T-cell (primary cell): ENCODE results near the gene KRT28. TPM values are rescaled to one million over a fixed set of nuclear protein-coding genes. Genes with fewer than 3 reads are reported as not detected.

Source experiments
- ATAC-seq, 4 experiments: fragments of 200-7000 bp in 3 of 4; fragments of 150-1000 bp in 1 of 4; cut with Tn5 transposase; replicated peaks in 1 of 4; 1 replicate in 3 of 4; 2 replicates in 1 of 4; pipeline ENCODE4 v1.10.0; 2021; ENCODE audit warnings: moderate library complexity in 3 of 4, mild to moderate bottlenecking in 2 of 4, moderate number of reproducible peaks in 1 of 4
- CTCF ChIA-PET, 2 donors: fragments of 300-600 bp; sonication (Branson Sonifier 250); formaldehyde crosslinking; loops; one replicate each; lab custom pipeline; 2022; ENCODE audit warnings: antibody characterized with exemption in 2 of 2; lab: Charles Lee
- POLR2A ChIA-PET, 2 donors: fragments of 300-600 bp; sonication (Branson Sonifier 250); formaldehyde crosslinking; loops; one replicate each; lab custom pipeline; 2022; ENCODE audit warnings: antibody characterized with exemption in 2 of 2; lab: Charles Lee
- DNase-seq, 35 experiments: peaks; one replicate each; pipeline versions ENCODE4 v3.0.0 to v3.0.0-alpha.2; 2013 to 2023
- H3K27ac ChIP-seq: one replicate; pipeline ENCODE4 v1.5.1; 2013; ENCODE audit warnings: low read length
- H3K27me3 ChIP-seq, 2 experiments: replicated peaks in 1 of 2; 1 replicate in 1 of 2; 2 replicates in 1 of 2; pipeline versions ENCODE4 v1.6.1 to v1.7.0; 2013; ENCODE audit warnings: low read length in 1 of 2, mixed read lengths in 1 of 2; ENCODE audit not compliant: control insufficient read depth in 2 of 2, insufficient read depth in 2 of 2; ENCODE audit errors: extremely low read depth in 1 of 2
- H3K36me3 ChIP-seq, 2 donors: 1 replicate in 1 of 2; 2 replicates in 1 of 2; pipeline versions ENCODE4 v1.6.1 to v1.7.0; 2013; ENCODE audit warnings: low read length in 1 of 2; ENCODE audit not compliant: control insufficient read depth in 2 of 2, insufficient read depth in 1 of 2; ENCODE audit errors: extremely low read depth in 1 of 2
- H3K4me1 ChIP-seq, 2 experiments: 1 replicate in 1 of 2; 2 replicates in 1 of 2; pipeline versions ENCODE4 v1.6.1 to v1.7.0; 2013; ENCODE audit warnings: low read length in 2 of 2, mixed read lengths in 1 of 2; ENCODE audit not compliant: insufficient read depth in 2 of 2, control insufficient read depth in 1 of 2; ENCODE audit errors: extremely low read depth in 1 of 2
- H3K4me3 ChIP-seq, 2 donors: 1 replicate in 1 of 2; 2 replicates in 1 of 2; pipeline versions ENCODE4 v1.5.1 to v1.7.0; 2013; ENCODE audit warnings: mild to moderate bottlenecking in 2 of 2, low read length in 1 of 2, moderate library complexity in 1 of 2; ENCODE audit not compliant: control insufficient read depth in 1 of 2; ENCODE audit errors: extremely low read depth in 1 of 2
- H3K9me3 ChIP-seq: 2 replicates; pipeline ENCODE4 v1.7.0; 2013
- H3K27ac Mint-ChIP-seq, 2 donors: one replicate each; pipeline ENCODE4 v1.8.0; 2020 to 2021; ENCODE audit warnings: mild to moderate bottlenecking in 2 of 2, mixed read lengths in 2 of 2
- H3K27me3 Mint-ChIP-seq, 2 donors: one replicate each; pipeline ENCODE4 v1.8.0; 2021 to 2022; ENCODE audit warnings: mixed read lengths in 2 of 2
- H3K36me3 Mint-ChIP-seq: one replicate; pipeline ENCODE4 v1.8.0; 2021; ENCODE audit warnings: mixed read lengths
- H3K4me1 Mint-ChIP-seq, 3 donors: one replicate each; pipeline ENCODE4 v1.8.0; 2020 to 2022; ENCODE audit warnings: mixed read lengths in 3 of 3, mild to moderate bottlenecking in 1 of 3
- H3K4me3 Mint-ChIP-seq, 3 donors: one replicate each; pipeline ENCODE4 v1.8.0; 2020 to 2022; ENCODE audit warnings: mild to moderate bottlenecking in 3 of 3, mixed read lengths in 3 of 3, moderate library complexity in 3 of 3
- H3K9me3 Mint-ChIP-seq, 3 donors: one replicate each; pipeline ENCODE4 v1.8.0; 2020 to 2022; ENCODE audit warnings: mixed read lengths in 3 of 3
- WGBS: methylation state at CpG from one replicate; pipeline ENCODE4 v1.1.5; 2013; ENCODE audit warnings: missing lambda C conversion rate; ENCODE audit not compliant: insufficient coverage; 5-methylcytosine and 5-hydroxymethylcytosine counted together
- total RNA-seq, 35 experiments: library from RNA in 6 of 35; stranded (reverse) in 6 of 35; fragments of 120-200 nt in 1 of 35; gene quantifications; one replicate each; pipeline versions ENCODE4 v1.2.1 to v1.2.4 and lab custom pipeline; 2013 to 2026

The KRT28 gene
- total RNA-seq, 5 donors from 2014 or later (not counting 1 experiment from before 2014, with no cell fraction given) = not detected

- H3K4me1 Mint-ChIP-seq = no peaks in the 10 kb centered on the region
- H3K9me3 Mint-ChIP-seq = peaks cover 9 to 18% (median 18%) of the 10 kb centered on the region in 3 donors
- Histone ChIP-seq H3K36me3 (no peaks in the 10 kb centered on the region), H3K4me1 (no peaks in the 10 kb centered on the region), H3K9me3 (peaks cover 7% of the 10 kb centered on the region), H3K27ac (no peak overlapping the region), H3K4me3 (no peak overlapping the region), H3K27me3 (peaks cover 2 to 16% of the 10 kb centered on the region in 2 experiments)
- DNase-seq (no peak), ATAC-seq (no peak)
- no CpG with 5 or more reads among the region's 2 CpGs for WGBS
- POLR2A ChIA-PET = no interaction called here
- no peak overlapping the region for H3K27ac Mint-ChIP-seq
- H3K36me3 Mint-ChIP-seq = peaks cover 3% of the 10 kb centered on the region
- no peak overlapping the region for H3K4me3 Mint-ChIP-seq
- CTCF ChIA-PET = no interaction called here
- peaks cover 22 to 39% of the 10 kb centered on the region in 2 donors for H3K27me3 Mint-ChIP-seq
These were observed 34.1 kb downstream of the KRT28 start for GRCh38 chr17:40765657-40766056.

DNA sequence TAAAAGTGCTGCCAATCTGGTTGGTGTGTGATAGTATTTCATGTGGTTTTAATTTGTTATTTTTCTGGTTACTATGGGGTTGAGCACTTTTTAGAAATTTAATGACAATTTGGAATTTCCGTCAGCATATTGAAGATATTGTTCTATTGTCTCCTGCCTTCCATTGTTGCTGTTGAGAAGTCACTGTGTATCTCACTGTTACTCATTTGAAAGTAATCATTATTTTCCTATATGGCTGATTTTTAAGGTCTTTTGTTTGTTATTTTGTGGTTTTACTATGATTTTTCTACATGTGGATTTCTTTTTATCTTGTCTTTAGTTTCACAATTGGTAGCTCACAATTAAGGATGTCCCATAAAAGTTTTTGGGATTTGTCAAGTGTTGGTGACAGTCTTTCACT, 36.0 kb downstream of the KRT28 start:
- DNase-seq (no peak), ATAC-seq (no peak)
- H3K4me3 ChIP-seq = no peak overlapping the region
- Mint-ChIP-seq H3K27ac (no peak overlapping the region), H3K9me3 (peaks cover 20 to 37% (median 33%) of the 10 kb centered on the region in 3 donors), H3K27me3 (peaks cover 22 to 39% of the 10 kb centered on the region in 2 donors), H3K4me1 (no peaks in the 10 kb centered on the region), H3K36me3 (peaks cover 10% of the 10 kb centered on the region), H3K4me3 (no peak overlapping the region)
- no peaks in the 10 kb centered on the region for H3K36me3 ChIP-seq
- CTCF ChIA-PET = interaction anchor here in 1 of 2 donors (0.5 kb wide), 1 partner anchor 1926 kb away, joined by 4 read pairs; no protein-coding TSS in a partner anchor
- POLR2A ChIA-PET = no interaction called here
- WGBS = no CpG with 5 or more reads among the region's 1 CpG
- H3K27ac ChIP-seq = no peak overlapping the region
- peaks cover 17% of the 10 kb centered on the region for H3K9me3 ChIP-seq
- no peaks in the 10 kb centered on the region for H3K4me1 ChIP-seq
- H3K27me3 ChIP-seq = peaks cover 2 to 10% of the 10 kb centered on the region in 2 experiments

- WGBS = no CpG with 5 or more reads among the region's 1 CpG
- peaks cover 7% of the 10 kb centered on the region for H3K36me3 Mint-ChIP-seq
- POLR2A ChIA-PET = interaction anchor here in 1 of 2 donors (0.6 to 0.7 kb wide), 2 partner anchors 11 to 73 kb away, joined by 3 read pairs; no protein-coding TSS in a partner anchor
- H3K4me1 Mint-ChIP-seq = no peaks in the 10 kb centered on the region
- Histone ChIP-seq H3K27me3 (peaks cover 0 to 14% of the 10 kb centered on the region in 2 experiments), H3K4me1 (no peaks in the 10 kb centered on the region), H3K27ac (no peak overlapping the region), H3K36me3 (no peaks in the 10 kb centered on the region), H3K4me3 (no peak overlapping the region), H3K9me3 (peaks cover 17% of the 10 kb centered on the region)
- H3K9me3 Mint-ChIP-seq = peaks cover 20 to 49% (median 40%) of the 10 kb centered on the region in 3 donors
- no peak overlapping the region for H3K27ac Mint-ChIP-seq
- no peak overlapping the region for H3K4me3 Mint-ChIP-seq
- ATAC-seq (no peak), DNase-seq (no peak)
- peaks cover 26 to 45% of the 10 kb centered on the region in 2 donors for H3K27me3 Mint-ChIP-seq
- CTCF ChIA-PET = interaction anchor here in 1 of 2 donors (0.5 to 0.9 kb wide), 2 partner anchors 17 to 279 kb away, joined by 3 to 4 read pairs; no protein-coding TSS in a partner anchor
These were observed 39.4 kb downstream of the KRT28 start for GRCh38 chr17:40760105-40761016.

- Mint-ChIP-seq H3K4me3 (no peak within 1 kb of the TSS), H3K36me3 (peaks cover 7% of the 10 kb centered on the region), H3K4me1 (no peaks in the 10 kb centered on the region), H3K27ac (no peak within 1 kb of the TSS), H3K27me3 (peaks cover 37% of the 10 kb centered on the region in 2 donors), H3K9me3 (peaks cover 7 to 27% (median 19%) of the 10 kb centered on the region in 3 donors)
- no peak within 1 kb of the TSS for H3K4me3 ChIP-seq
- peaks cover 10% of the 10 kb centered on the region for H3K9me3 ChIP-seq
- DNase-seq (no peak), ATAC-seq (no peak)
- H3K27me3 ChIP-seq = peaks cover 4 to 10% of the 10 kb centered on the region in 2 experiments
- no peaks in the 10 kb centered on the region for H3K36me3 ChIP-seq
- no peaks in the 10 kb centered on the region for H3K4me1 ChIP-seq
- CTCF ChIA-PET = no interaction called here
- H3K27ac ChIP-seq = no peak within 1 kb of the TSS
- POLR2A ChIA-PET = interaction anchor here in 1 of 2 donors (0.6 kb wide), 1 partner anchor 785 kb away, joined by 3 read pairs; no protein-coding TSS in a partner anchor
- WGBS = 91% methylated on average over 3 of the region's 4 CpGs
These were observed 44.5 kb downstream of the KRT28 start, which contains the start of gene KRT25 for GRCh38 chr17:40755231-40755630. TSS of gene KRT25 (minus strand) at chr17:40755331. CDS start at chr17:40755271, 60 bp downstream.

GRCh38 chr17:40753804-40754203, 46.0 kb downstream of the KRT28 start:
- peaks cover 0 to 12% (median 8%) of the 10 kb centered on the region in 3 donors for H3K9me3 Mint-ChIP-seq
- DNase-seq (no peak), ATAC-seq (no peak)
- H3K27ac Mint-ChIP-seq = no peak overlapping the region
- peaks cover 33 to 36% of the 10 kb centered on the region in 2 donors for H3K27me3 Mint-ChIP-seq
- no peak overlapping the region for H3K4me3 Mint-ChIP-seq
- no peak overlapping the region for H3K4me3 ChIP-seq
- no peak overlapping the region for H3K27ac ChIP-seq
- H3K27me3 ChIP-seq = peaks cover 4 to 10% of the 10 kb centered on the region in 2 experiments
- H3K36me3 ChIP-seq = no peaks in the 10 kb centered on the region
- CTCF ChIA-PET = no interaction called here
- H3K9me3 ChIP-seq = no peaks in the 10 kb centered on the region
- no peaks in the 10 kb centered on the region for H3K4me1 Mint-ChIP-seq
- POLR2A ChIA-PET = interaction anchor here in 1 of 2 donors (0.6 kb wide), 1 partner anchor 25 kb away, joined by 3 read pairs; no protein-coding TSS in a partner anchor
- WGBS = no CpG with 5 or more reads among the region's 3 CpGs
- no peaks in the 10 kb centered on the region for H3K36me3 Mint-ChIP-seq
- no peaks in the 10 kb centered on the region for H3K4me1 ChIP-seq

- POLR2A ChIA-PET = no interaction called here
- Mint-ChIP-seq H3K9me3 (peaks cover 0 to 4% (median 0%) of the 10 kb centered on the region in 3 donors), H3K4me3 (no peak overlapping the region), H3K4me1 (no peaks in the 10 kb centered on the region), H3K36me3 (no peaks in the 10 kb centered on the region), H3K27ac (no peak overlapping the region), H3K27me3 (peaks cover 33 to 43% of the 10 kb centered on the region in 2 donors)
- no peaks in the 10 kb centered on the region for H3K36me3 ChIP-seq
- H3K9me3 ChIP-seq = no peaks in the 10 kb centered on the region
- H3K4me3 ChIP-seq = no peak overlapping the region
- DNase-seq = no peak
- peaks cover 4 to 6% of the 10 kb centered on the region in 2 experiments for H3K27me3 ChIP-seq
- no peak for ATAC-seq
- no peaks in the 10 kb centered on the region for H3K4me1 ChIP-seq
- no peak overlapping the region for H3K27ac ChIP-seq
- 88% methylated on average over 13 of the region's 14 CpGs for WGBS
- CTCF ChIA-PET = interaction anchor here in 1 of 2 donors (0.6 kb wide), 1 partner anchor 170 kb away, joined by 3 read pairs; no protein-coding TSS in a partner anchor
These were observed 48.7 kb downstream of the KRT28 start for GRCh38 chr17:40751065-40751464.
